Osteoblast (primary cell): ENCODE results near the gene UBE2E2. TPM values are rescaled to one million over a fixed set of nuclear protein-coding genes. Genes with fewer than 3 reads are reported as not detected.

Experiments used
- DNase-seq: peaks from one replicate; pipeline ENCODE4 v3.0.0; 2011; ENCODE audit warnings: low spot score, mixed read lengths; ENCODE audit not compliant: insufficient read length; ENCODE audit errors: missing footprints
- H2AFZ ChIP-seq: 2 replicates; pipeline ENCODE4 v1.6.0; 2011; ENCODE audit warnings: mild to moderate bottlenecking, low read length
- H3K27ac ChIP-seq: 2 replicates; pipeline ENCODE4 v1.5.1; 2011; ENCODE audit warnings: mild to moderate bottlenecking, low read depth, low read length, moderate library complexity
- H3K27me3 ChIP-seq: 2 replicates; pipeline ENCODE4 v1.6.0; 2012; ENCODE audit warnings: mild to moderate bottlenecking, control low read depth, inconsistent platforms, low read length, moderate library complexity; ENCODE audit not compliant: insufficient read depth
- H3K36me3 ChIP-seq: 2 replicates; pipeline ENCODE4 v1.5.1; 2011; ENCODE audit warnings: mild to moderate bottlenecking, low read length, control low read depth, moderate library complexity; ENCODE audit not compliant: insufficient read depth
- H3K4me1 ChIP-seq: 2 replicates; pipeline ENCODE4 v1.5.1; 2011; ENCODE audit warnings: mild to moderate bottlenecking, low read length, control low read depth, moderate library complexity; ENCODE audit not compliant: insufficient read depth
- H3K4me2 ChIP-seq: 2 replicates; pipeline ENCODE4 v1.6.0; 2011; ENCODE audit warnings: mild to moderate bottlenecking, low read length; ENCODE audit not compliant: insufficient read depth
- H3K4me3 ChIP-seq: fragments of 200-600 bp; sonication (generic); 3 replicates; pipeline ENCODE4 v1.5.1; 2012; ENCODE audit warnings: mild to moderate bottlenecking, low read length, inconsistent platforms; ENCODE audit not compliant: insufficient read depth
- H3K79me2 ChIP-seq: 2 replicates; pipeline ENCODE4 v1.6.0; 2012; ENCODE audit warnings: mild to moderate bottlenecking, low read length, control low read depth, inconsistent platforms; ENCODE audit not compliant: insufficient read depth
- H3K9me3 ChIP-seq: 2 replicates; pipeline ENCODE4 v1.5.1; 2011; ENCODE audit warnings: low read depth, low read length, control low read depth
- H4K20me1 ChIP-seq: 2 replicates; pipeline ENCODE4 v1.6.0; 2012; ENCODE audit warnings: mild to moderate bottlenecking, low read length, control low read depth; ENCODE audit not compliant: insufficient read depth
- CTCF ChIP-seq: IDR thresholded peaks from 2 replicates; pipeline ENCODE4 v1.5.1; 2011; ENCODE audit warnings: mild to moderate bottlenecking, low read depth, low read length, moderate library complexity; ENCODE audit errors: extremely low read depth
- total RNA-seq: library from RNA; depleted of rRNA; stranded (reverse); fragments of >200 nt; gene quantifications from 2 replicates; pipeline ENCODE4 v1.2.3, GENCODE V29; 2012

Gene UBE2E2
- total RNA-seq, 1 donor, result 49.6 TPM

DNA sequence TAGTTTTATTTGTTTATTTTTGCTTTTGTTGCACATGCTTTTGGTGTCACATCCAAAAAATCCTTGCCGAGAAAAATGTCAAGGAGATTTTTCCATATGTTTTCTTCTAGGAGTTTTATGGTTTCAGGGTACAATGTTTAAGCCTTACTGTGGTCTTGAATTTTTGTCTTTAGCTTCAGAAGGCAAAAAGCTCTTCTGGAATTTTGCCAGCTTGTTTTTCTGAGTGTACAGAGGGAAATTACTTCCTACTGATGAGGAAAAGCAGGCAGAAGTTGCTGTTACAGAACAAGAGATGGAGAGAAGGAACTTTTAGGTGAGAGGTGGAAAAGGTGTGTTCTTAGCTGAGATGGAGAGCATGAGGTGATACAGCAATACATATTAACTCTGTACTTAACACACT lies 59.6 kb downstream of the UBE2E2 start:
- H2AFZ ChIP-seq, result no peak overlapping the region

DNA sequence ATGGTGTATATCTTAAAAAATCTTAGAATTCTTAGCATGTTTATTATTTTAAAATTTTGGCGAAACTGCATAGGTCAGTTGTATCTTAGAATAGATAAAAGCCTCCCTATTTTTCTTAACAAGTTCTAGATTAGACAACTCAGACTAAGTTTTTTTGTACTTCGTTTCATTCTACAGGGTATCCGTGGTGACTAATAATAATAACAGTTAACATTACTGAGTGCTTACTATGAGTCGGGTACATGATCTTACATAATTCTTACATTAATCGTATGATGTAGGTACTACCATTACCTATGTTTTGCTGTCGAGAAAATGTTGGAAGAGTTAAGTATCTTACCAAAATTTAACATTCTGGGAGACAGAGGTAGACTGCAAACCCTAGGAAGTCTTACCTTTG lies 60.7 kb downstream of the UBE2E2 start:
- Histone ChIP-seq H3K4me1 (peaks cover 23% of the 10 kb centered on the region), H3K27me3 (no peaks in the 10 kb centered on the region), H3K79me2 (peaks cover 25% of the 10 kb centered on the region), H3K9me3 (no peaks in the 10 kb centered on the region), H3K4me3 (no peak overlapping the region), H4K20me1 (no peaks in the 10 kb centered on the region), H3K27ac (peak overlapping the region; percentile 82), H3K4me2 (peak overlapping the region; percentile 51), H2AFZ (no peak overlapping the region), H3K36me3 (no peaks in the 10 kb centered on the region)
- TF ChIP-seq CTCF, result no peak
- DNase-seq, result no peak

More for the DNA sequence above, 59.6 kb downstream of the UBE2E2 start:
- no peaks in the 10 kb centered on the region for H3K9me3 ChIP-seq
- no peak for TF ChIP-seq CTCF
- H3K36me3 ChIP-seq, result no peaks in the 10 kb centered on the region
- no peak overlapping the region for H3K4me2 ChIP-seq
- no peak overlapping the region for H3K27ac ChIP-seq
- no peak for DNase-seq
- H3K4me1 ChIP-seq, result peaks cover 29% of the 10 kb centered on the region
- no peaks in the 10 kb centered on the region for H4K20me1 ChIP-seq
- H3K4me3 ChIP-seq, result no peak overlapping the region
- H3K79me2 ChIP-seq, result peaks cover 31% of the 10 kb centered on the region
- H3K27me3 ChIP-seq, result no peaks in the 10 kb centered on the region

DNA sequence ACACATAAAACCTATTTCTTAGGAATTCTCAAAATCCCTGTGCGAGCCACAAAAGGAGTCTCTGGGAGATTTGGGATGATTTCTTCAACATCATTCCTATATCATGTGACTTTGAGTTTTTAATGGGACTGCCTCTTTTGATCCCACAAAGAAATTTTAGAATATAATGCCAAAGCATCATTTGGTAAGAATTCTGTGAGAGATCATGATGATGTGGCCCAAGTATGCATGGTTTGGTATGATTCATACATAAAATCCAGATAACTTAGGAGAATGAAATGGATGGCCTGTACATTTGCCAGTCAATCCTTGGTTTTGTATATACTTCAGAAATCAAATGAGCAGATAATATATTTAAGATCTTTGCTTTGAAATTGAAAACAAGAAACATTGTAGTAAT lies 61.3 kb downstream of the UBE2E2 start:
- peak overlapping the region; percentile 82 for H3K27ac ChIP-seq
- no peaks in the 10 kb centered on the region for H3K36me3 ChIP-seq
- H2AFZ ChIP-seq, result no peak overlapping the region
- DNase-seq, result peak; percentile 83
- H3K9me3 ChIP-seq, result no peaks in the 10 kb centered on the region
- no peaks in the 10 kb centered on the region for H3K27me3 ChIP-seq
- no peak for TF ChIP-seq CTCF
- peak overlapping the region; percentile 51 for H3K4me2 ChIP-seq
- peaks cover 23% of the 10 kb centered on the region for H3K4me1 ChIP-seq
- H3K79me2 ChIP-seq, result peaks cover 20% of the 10 kb centered on the region
- no peaks in the 10 kb centered on the region for H4K20me1 ChIP-seq
- H3K4me3 ChIP-seq, result no peak overlapping the region

DNA sequence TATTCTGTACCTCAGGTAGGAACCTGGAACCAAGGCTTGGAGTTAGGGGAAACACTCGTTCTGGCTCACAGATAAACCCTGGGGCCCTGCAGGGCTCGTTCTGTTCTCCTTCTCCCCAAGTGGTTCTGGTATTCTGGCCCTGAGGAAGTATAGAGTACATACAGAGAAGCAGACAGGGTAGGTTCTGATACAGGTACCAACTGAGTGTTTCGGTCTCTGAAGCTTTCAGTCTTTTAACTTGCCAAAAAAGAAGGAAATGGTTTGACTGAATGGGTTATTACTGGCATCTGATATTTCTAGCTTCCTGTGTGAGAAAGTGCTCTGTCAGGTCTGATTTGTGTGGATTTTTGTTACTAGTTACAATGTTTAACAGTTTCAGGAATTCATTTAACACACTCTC lies 67.3 kb downstream of the UBE2E2 start:
- Histone ChIP-seq H4K20me1 (peaks cover 3% of the 10 kb centered on the region), H3K27me3 (no peaks in the 10 kb centered on the region), H3K27ac (no peak overlapping the region), H3K79me2 (peaks cover 17% of the 10 kb centered on the region), H2AFZ (no peak overlapping the region), H3K36me3 (no peaks in the 10 kb centered on the region), H3K9me3 (no peaks in the 10 kb centered on the region), H3K4me1 (peaks cover 5% of the 10 kb centered on the region), H3K4me2 (no peak overlapping the region), H3K4me3 (no peak overlapping the region)
- TF ChIP-seq CTCF, result no peak
- DNase-seq, result no peak
